H1 (cell line): ENCODE measurements around the gene RPL18. TPM values are rescaled to one million over a fixed set of nuclear protein-coding genes. Genes with fewer than 3 reads are reported as not detected.

ENCODE experiments used
- CTCF ChIA-PET: fragments of 300-600 bp; sonication (Branson Sonifier 250); formaldehyde crosslinking; loops from one replicate; lab custom pipeline; 2021; ENCODE audit not compliant: partially characterized antibody; lab: Charles Lee
- POLR2A ChIA-PET: fragments of 300-600 bp; sonication (Branson Sonifier 250); formaldehyde crosslinking; loops from one replicate; lab custom pipeline; 2021; ENCODE audit warnings: inconsistent platforms; ENCODE audit not compliant: partially characterized antibody; lab: Charles Lee
- DNase-seq, 2 experiments: peaks; one replicate each; pipeline versions ENCODE4 v3.0.0 to v3.0.0-alpha.2; 2010 to 2022; ENCODE audit warnings: low spot score in 2 of 2, low read depth in 1 of 2, mixed read lengths in 1 of 2
- FAIRE-seq: peaks from 2 replicates; lab custom pipeline; 2011; peaks lifted over from hg19 to GRCh38; lab: Jason Lieb, UNC
- H2AFZ ChIP-seq: 2 replicates; pipeline ENCODE4 v1.8.1; 2012; ENCODE audit warnings: low read length, inconsistent platforms
- H2AK5ac ChIP-seq: 2 replicates; pipeline ENCODE4 v1.6.1; 2013; ENCODE audit warnings: low read depth, low read length
- H2BK120ac ChIP-seq: replicated peaks from 2 replicates; pipeline ENCODE3; 2013; ENCODE audit warnings: low read depth, low read length, inconsistent platforms
- H2BK12ac ChIP-seq: 2 replicates; pipeline ENCODE4 v1.6.1; 2013; ENCODE audit warnings: low read depth, low read length
- H2BK15ac ChIP-seq: 2 replicates; pipeline ENCODE4 v1.6.1; 2013; ENCODE audit warnings: low read length
- H2BK20ac ChIP-seq: 2 replicates; pipeline ENCODE4 v1.6.1; 2013; ENCODE audit warnings: low read length
- H2BK5ac ChIP-seq: 2 replicates; pipeline ENCODE4 v1.6.1; 2013; ENCODE audit warnings: low read depth, low read length
- H3K14ac ChIP-seq: 2 replicates; pipeline ENCODE4 v1.6.1; 2013; ENCODE audit warnings: inconsistent platforms; ENCODE audit not compliant: insufficient read length
- H3K18ac ChIP-seq: 2 replicates; pipeline ENCODE4 v1.6.1; 2013; ENCODE audit warnings: low read length; ENCODE audit errors: extremely low read depth
- H3K23ac ChIP-seq: 2 replicates; pipeline ENCODE4 v1.6.1; 2013; ENCODE audit warnings: inconsistent platforms; ENCODE audit not compliant: insufficient read length
- H3K23me2 ChIP-seq: 2 replicates; pipeline ENCODE4 v1.6.1; 2013; ENCODE audit warnings: low read depth, low read length
- H3K27ac ChIP-seq: 2 replicates; pipeline ENCODE4 v1.6.1; 2011; ENCODE audit warnings: low read depth, low read length, inconsistent platforms
- H3K27me3 ChIP-seq, 4 experiments: replicated peaks in 1 of 4; 1 replicate in 1 of 4; 2 replicates in 3 of 4; pipeline versions ENCODE4 v1.6.1 to v1.8.1; 2011 to 2013; ENCODE audit warnings: low read length in 3 of 4, mild to moderate bottlenecking in 3 of 4, inconsistent platforms in 2 of 4, mixed read lengths in 2 of 4, moderate library complexity in 1 of 4; ENCODE audit not compliant: control insufficient read depth in 3 of 4, insufficient read depth in 3 of 4; ENCODE audit errors: extremely low read depth in 1 of 4
- H3K36me3 ChIP-seq, 4 experiments: 2 replicates each; pipeline versions ENCODE4 v1.6.1 to v1.8.1; 2011 to 2013; ENCODE audit warnings: mild to moderate bottlenecking in 4 of 4, low read length in 3 of 4, moderate library complexity in 2 of 4, control low read depth in 1 of 4, inconsistent platforms in 1 of 4; ENCODE audit not compliant: insufficient read depth in 4 of 4, control insufficient read depth in 2 of 4
- H3K4ac ChIP-seq: replicated peaks from 2 replicates; pipeline ENCODE3; 2013; ENCODE audit warnings: low read length, low read depth, mixed read lengths, inconsistent platforms; ENCODE audit not compliant: insufficient read length
- H3K4me1 ChIP-seq, 4 experiments: replicated peaks in 1 of 4; 1 replicate in 1 of 4; 2 replicates in 3 of 4; pipeline versions ENCODE4 v1.6.1 to v1.8.1; 2011 to 2013; ENCODE audit warnings: low read length in 3 of 4, inconsistent platforms in 2 of 4, mixed read lengths in 1 of 4; ENCODE audit not compliant: insufficient read depth in 4 of 4, control insufficient read depth in 3 of 4
- H3K4me2 ChIP-seq, 2 experiments: 2 replicates each; pipeline versions ENCODE4 v1.6.1 to v1.8.1; 2011 to 2013; ENCODE audit warnings: low read depth in 2 of 2, low read length in 2 of 2, control low read depth in 1 of 2, inconsistent platforms in 1 of 2, mild to moderate bottlenecking in 1 of 2; ENCODE audit not compliant: insufficient read depth in 1 of 2
- H3K4me3 ChIP-seq, 4 experiments: fragments of 200-600, 300-600 bp in 1 of 4; sonication (generic), shearing (Covaris generic), sonication (Bioruptor Twin) in 1 of 4; 2 replicates each; pipeline versions ENCODE4 v1.5.1 to v1.8.1; 2011 to 2016; ENCODE audit warnings: low read length in 4 of 4, low read depth in 3 of 4, control low read depth in 2 of 4, inconsistent platforms in 2 of 4, mild to moderate bottlenecking in 2 of 4, mixed read lengths in 1 of 4, moderate library complexity in 1 of 4; ENCODE audit not compliant: insufficient read depth in 2 of 4; ENCODE audit errors: extremely low read depth in 1 of 4
- H3K56ac ChIP-seq: replicated peaks from 2 replicates; pipeline ENCODE3; 2013; ENCODE audit warnings: low read depth, mild to moderate bottlenecking, mixed read lengths, low read length, inconsistent platforms; ENCODE audit not compliant: insufficient read length
- H3K79me1 ChIP-seq: 2 replicates; pipeline ENCODE4 v1.6.1; 2013; ENCODE audit warnings: low read depth, low read length, control low read depth
- H3K79me2 ChIP-seq, 2 experiments: 2 replicates each; pipeline versions ENCODE4 v1.6.1 to v1.8.1; 2012 to 2013; ENCODE audit warnings: low read length in 2 of 2, mild to moderate bottlenecking in 2 of 2, inconsistent platforms in 1 of 2; ENCODE audit not compliant: insufficient read depth in 2 of 2, control insufficient read depth in 1 of 2
- H3K9ac ChIP-seq, 4 experiments: replicated peaks in 1 of 4; 1 replicate in 1 of 4; 2 replicates in 3 of 4; pipeline versions ENCODE4 v1.6.1 to v1.8.1; 2011 to 2013; ENCODE audit warnings: low read depth in 3 of 4, low read length in 3 of 4, control low read depth in 2 of 4, mild to moderate bottlenecking in 2 of 4, moderate library complexity in 2 of 4, inconsistent platforms in 1 of 4; ENCODE audit errors: extremely low read depth in 1 of 4
- H3K9me3 ChIP-seq, 2 experiments: 2 replicates each; pipeline versions ENCODE4 v1.6.1 to v1.8.1; 2012 to 2013; ENCODE audit warnings: mild to moderate bottlenecking in 2 of 2, moderate library complexity in 2 of 2, control low read depth in 1 of 2, inconsistent platforms in 1 of 2, low read depth in 1 of 2, low read length in 1 of 2, mixed read lengths in 1 of 2; ENCODE audit not compliant: insufficient read depth in 2 of 2
- H4K20me1 ChIP-seq, 2 experiments: replicated peaks in 1 of 2; 2 replicates each; pipeline versions ENCODE3 to v1.8.1; 2011 to 2013; ENCODE audit warnings: inconsistent platforms in 2 of 2, low read length in 2 of 2, mild to moderate bottlenecking in 1 of 2; ENCODE audit not compliant: insufficient read depth in 2 of 2, control insufficient read depth in 1 of 2
- H4K5ac ChIP-seq: 2 replicates; pipeline ENCODE4 v1.6.1; 2013; ENCODE audit warnings: low read length, low read depth, mixed read lengths, inconsistent platforms; ENCODE audit not compliant: insufficient read length
- H4K8ac ChIP-seq: 2 replicates; pipeline ENCODE4 v1.8.0; 2013; ENCODE audit warnings: mild to moderate bottlenecking, moderate library complexity, low read length, inconsistent platforms; ENCODE audit not compliant: insufficient read depth; ENCODE audit errors: extremely low read depth
- H4K91ac ChIP-seq: replicated peaks from 2 replicates; pipeline ENCODE3; 2013; ENCODE audit warnings: low read length, mixed read lengths, inconsistent platforms; ENCODE audit not compliant: insufficient read length
- CBX8 ChIP-seq: fragments of 300-800, 300-1000 bp; sonication (generic); IDR thresholded peaks from 2 replicates; pipeline ENCODE4 v1.7.1; 2016; ENCODE audit warnings: low read depth, low read length, borderline replicate concordance
- KDM1A ChIP-seq: fragments of 200-600, 300-600 bp; sonication (generic); IDR thresholded peaks from 2 replicates; pipeline ENCODE4 v1.7.1; 2016; ENCODE audit warnings: mild to moderate bottlenecking, low read length, borderline replicate concordance
- PHF8 ChIP-seq: fragments of 200-600 bp; sonication (generic); conservative IDR thresholded peaks from 2 replicates; pipeline ENCODE4 v1.7.1; 2012; ENCODE audit warnings: low read depth, mild to moderate bottlenecking, inconsistent platforms, low read length, moderate library complexity
- YY1 ChIP-seq: IDR thresholded peaks from 2 replicates; pipeline ENCODE4 v1.6.1; 2011; ENCODE audit warnings: low read depth, mild to moderate bottlenecking, low read length
- WGBS, 2 experiments: shearing (Covaris generic) in 1 of 2; methylation state at CpG; one replicate each; pipeline versions ENCODE4 v1.1.6 to v1.1.7; 2013 to 2015; ENCODE audit warnings: low lambda C conversion rate in 2 of 2, mixed read lengths in 2 of 2, inconsistent platforms in 1 of 2, low coverage in 1 of 2, missing lambda C conversion rate in 1 of 2; ENCODE audit not compliant: insufficient replicate concordance in 2 of 2, insufficient coverage in 1 of 2, insufficient read length in 1 of 2; ENCODE audit errors: extremely low coverage in 1 of 2, missing lambda C conversion rate in 1 of 2; 5-methylcytosine and 5-hydroxymethylcytosine counted together
- polyA plus RNA-seq, 7 experiments: library from polyadenylated mRNA; depleted of rRNA in 3 of 7; stranded (reverse) in 5 of 7; unstranded in 2 of 7; fragments of >200 nt in 5 of 7; fragments of 200-250 nt in 2 of 7; gene quantifications; 1 replicate in 5 of 7; 2 replicates in 1 of 7; 4 replicates in 1 of 7; pipeline versions ENCODE4 v1.2.1 to v1.2.3, GENCODE V29; 2011 to 2013; ENCODE audit warnings: missing spikeins in 2 of 7, mixed read lengths in 2 of 7
- total RNA-seq: library from RNA; stranded (reverse); fragmentation: NEBNext Ultra II Directional; extraction: Animal tissue kit (Norgen Biotek cat#: 25700); gene quantifications from 2 replicates; pipeline ENCODE4 v1.2.1, GENCODE V29; 2021

Gene RPL18
- total and polyA plus RNA-seq, 2 of the 8 experiments (the other 6 are each of a cell fraction or from before 2014, with no cell fraction given): 1,669 to 2,789 TPM

DNA sequence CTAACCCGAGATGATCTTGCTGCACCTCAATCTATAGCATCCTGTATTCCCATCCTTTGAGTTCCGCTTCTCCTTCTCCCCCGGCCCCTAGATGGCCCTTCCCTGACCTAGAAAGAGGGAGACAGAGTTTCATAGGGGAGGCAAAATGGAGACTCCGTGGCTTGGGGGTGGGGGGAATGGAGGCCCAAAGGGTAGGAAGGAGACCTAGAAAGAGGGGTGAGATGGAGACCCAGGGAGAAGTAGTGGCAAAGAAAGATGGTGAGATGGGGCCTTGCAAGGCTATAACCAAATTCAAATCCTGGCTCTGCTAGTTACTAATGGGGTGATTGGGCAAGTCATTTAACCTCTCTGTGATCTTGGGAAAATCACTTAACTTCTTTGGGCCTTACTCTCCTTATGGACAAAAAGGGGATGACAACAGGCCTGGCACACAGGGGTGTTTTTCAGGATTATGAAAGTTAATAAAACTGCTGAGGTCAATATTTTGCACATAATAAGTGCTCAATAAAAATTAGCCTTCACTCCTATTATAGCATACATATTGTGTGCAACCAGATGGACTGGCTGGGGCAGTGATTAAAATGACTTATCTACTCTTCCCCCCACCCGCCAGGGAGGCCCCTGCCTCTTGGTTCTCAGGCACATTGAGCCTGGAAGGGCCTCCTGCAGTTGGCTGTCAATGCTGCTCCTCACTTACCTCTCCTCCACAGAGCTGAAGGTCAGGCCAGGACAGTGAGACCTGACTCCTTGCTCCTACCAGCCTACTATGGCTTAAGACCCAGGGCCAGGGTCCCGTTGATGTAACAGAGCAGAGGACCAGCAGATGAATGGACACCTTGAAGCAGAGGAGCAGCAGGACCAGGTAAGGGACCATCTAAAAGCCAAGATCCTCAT is 961 bp upstream of the RPL18 start:
- H2AFZ ChIP-seq: no peak overlapping the region
- H3K18ac ChIP-seq: peak overlapping the region; percentile 54; the same call in 1 of the 2 replicates
- peak overlapping the region; percentile 14 to 69 (median 63) for H3K9ac ChIP-seq
- H3K23ac ChIP-seq: no peak overlapping the region
- H2AK5ac ChIP-seq: 0 out of 2 replicates have a peak overlapping the region, but pooled peaks have one; percentile 7
- H2BK12ac ChIP-seq: 0 out of 2 replicates have a peak overlapping the region, but pooled peaks have one; percentile 32
- H3K36me3 ChIP-seq: peaks cover 17 to 32% (median 21%) of the 10 kb centered on the region in 4 experiments
- H2BK20ac ChIP-seq: no peak overlapping the region
- H4K20me1 ChIP-seq: peaks cover 25 to 30% of the 10 kb centered on the region in 2 experiments
- H3K4ac ChIP-seq: peak overlapping the region; percentile 48
- peak overlapping the region; percentile 78 for H4K91ac ChIP-seq
- H2BK15ac ChIP-seq: peak overlapping the region; percentile 2; the same call in 1 of the 2 replicates
- POLR2A ChIA-PET: interaction anchor here (0.6 to 30.9 kb wide), 21 partner anchors 3 to 1057 kb away, joined by 3 to 788 read pairs (median 4); partner anchors contain the start of genes CA11, DBP, FAM83E and PRMT1
- peak overlapping the region; percentile 83 to 97 (median 94) for H3K4me3 ChIP-seq
- FAIRE-seq (no peak), DNase-seq (no peak)
- H2BK120ac ChIP-seq: no peak overlapping the region
- peaks cover 20 to 33% of the 10 kb centered on the region in 2 experiments for H3K79me2 ChIP-seq
- peaks cover 14% of the 10 kb centered on the region for H3K23me2 ChIP-seq
- WGBS, 2 experiments: 41% methylated on average over 5 of the region's 6 CpGs; no CpG with 5 or more reads in 1 of the 2 experiments
- peak overlapping the region; percentile 75 for H3K56ac ChIP-seq
- H4K5ac ChIP-seq: peak overlapping the region; percentile 57
- peak overlapping the region; percentile 64 to 71 for H3K4me2 ChIP-seq
- H4K8ac ChIP-seq: peak overlapping the region; percentile 66; the same call in 1 of the 2 replicates
- no peaks in the 10 kb centered on the region for H3K27me3 ChIP-seq
- H3K27ac ChIP-seq: peak overlapping the region; percentile 87
- H3K9me3 ChIP-seq: no peaks in the 10 kb centered on the region
- H2BK5ac ChIP-seq: peak overlapping the region; percentile 87
- H3K79me1 ChIP-seq: peaks cover 4% of the 10 kb centered on the region; the same call in 1 of the 2 replicates
- CTCF ChIA-PET: interaction anchor here (0.6 to 3.4 kb wide), 5 partner anchors 10 to 374 kb away, joined by 3 to 16 read pairs (median 4); partner anchors contain the start of genes GYS1 and RUVBL2
- no peak overlapping the region for H3K14ac ChIP-seq
- H3K4me1 ChIP-seq: peaks cover 3 to 36% (median 27%) of the 10 kb centered on the region in 4 experiments
- peak; percentile 99 for TF ChIP-seq KDM1A
- TF ChIP-seq YY1: 0 out of 2 replicates have a peak, but pooled peaks have one; percentile 13
- TF ChIP-seq CBX8: no peak
- peak; percentile 22; the same call in 1 of the 2 replicates for TF ChIP-seq PHF8
